GM04503 (cell line): ENCODE results near the gene ZNF700.
"Not testable (repeated sequence)": the region's sequence is repeated elsewhere in the genome, so short reads cannot be mapped to it uniquely, and the experiment has no call there.

ENCODE experiments used
- DNase-seq: peaks from one replicate; pipeline ENCODE4 v3.0.0-alpha.2; 2012; ENCODE audit warnings: low read depth

The ZNF700 gene

GRCh38 chr19:11989112-11989456 lies 64.2 kb downstream of the ZNF700 start:
- DNase-seq: no peak

DNA sequence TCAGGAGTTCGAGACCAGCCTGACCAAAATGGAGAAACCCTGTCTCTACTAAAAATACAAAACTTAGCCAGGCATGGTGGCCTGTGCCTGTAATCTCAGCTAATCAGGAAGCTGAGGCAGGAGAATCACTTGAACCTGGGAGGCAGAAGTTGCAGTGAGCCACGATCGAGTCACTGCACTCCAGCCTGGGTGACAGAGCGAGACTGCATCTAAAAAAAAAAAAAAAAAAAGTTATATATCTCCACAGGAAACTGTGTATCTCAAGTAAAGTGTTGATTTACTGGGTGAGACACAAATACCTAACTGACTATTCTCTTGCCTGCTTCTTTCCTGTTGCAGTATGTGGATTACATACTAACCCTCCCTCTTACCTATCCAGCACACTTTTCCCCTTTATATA lies 67.0 kb downstream of the ZNF700 start:
- DNase-seq: not testable (repeated sequence)

DNA sequence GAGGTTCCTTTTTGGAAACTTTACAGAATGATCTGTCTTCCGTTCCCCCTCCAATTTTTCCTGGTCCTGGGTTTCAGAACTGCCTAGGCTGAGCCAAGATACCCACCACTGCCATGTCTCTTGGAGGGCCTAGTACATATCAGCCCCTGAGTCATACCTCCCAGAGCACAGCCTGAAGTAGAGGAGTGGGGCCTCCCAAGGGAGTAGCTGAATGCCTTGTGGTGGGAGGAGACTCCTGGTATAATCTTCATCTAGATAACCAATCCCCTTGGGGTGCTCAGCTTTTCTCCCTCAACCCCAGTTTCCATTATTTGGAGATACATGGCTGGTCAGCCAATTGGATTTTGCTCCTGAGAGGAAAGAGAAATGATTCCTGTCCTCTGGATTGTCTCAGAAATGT lies 70.3 kb downstream of the ZNF700 start:
- DNase-seq: no peak
